Ishikawa (cell line): ENCODE results near the gene MAP3K20.

Source experiments
- CEBPB ChIP-seq: IDR thresholded peaks from 2 replicates; pipeline ENCODE4 v1.6.1; 2012
- CREB1 ChIP-seq: IDR thresholded peaks from 2 replicates; pipeline ENCODE4 v1.6.1; 2012; ENCODE audit warnings: low read depth
- EGR1 ChIP-seq: IDR thresholded peaks from 2 replicates; pipeline ENCODE4 v1.6.1; 2012
- EP300 ChIP-seq: IDR thresholded peaks from 2 replicates; pipeline ENCODE4 v1.6.1; 2012; ENCODE audit warnings: borderline replicate concordance
- FOXM1 ChIP-seq: IDR thresholded peaks from 2 replicates; pipeline ENCODE4 v1.6.1; 2012; ENCODE audit warnings: low read depth, borderline replicate concordance
- MAX ChIP-seq: IDR thresholded peaks from 2 replicates; pipeline ENCODE4 v1.6.1; 2012
- NFIC ChIP-seq: IDR thresholded peaks from 2 replicates; pipeline ENCODE4 v1.6.1; 2012
- RAD21 ChIP-seq: IDR thresholded peaks from 2 replicates; pipeline ENCODE4 v1.6.1; 2012; ENCODE audit warnings: low read depth
- TAF1 ChIP-seq: IDR thresholded peaks from 2 replicates; pipeline ENCODE4 v1.6.1; 2012; ENCODE audit warnings: low read depth, mild to moderate bottlenecking
- TCF12 ChIP-seq: IDR thresholded peaks from 2 replicates; pipeline ENCODE4 v1.6.1; 2012; ENCODE audit warnings: low read depth
- TEAD4 ChIP-seq: IDR thresholded peaks from 2 replicates; pipeline ENCODE4 v1.6.1; 2012
- YY1 ChIP-seq: IDR thresholded peaks from 2 replicates; pipeline ENCODE4 v1.6.1; 2012; ENCODE audit warnings: low read depth
- ZBTB7A ChIP-seq: IDR thresholded peaks from 2 replicates; pipeline ENCODE4 v1.6.1; 2012; ENCODE audit warnings: low read depth
- TF ChIP-seq, protein P1 (sequence below): IDR thresholded peaks from 2 replicates; pipeline ENCODE4 v1.6.1; 2012; ENCODE audit warnings: low read depth, mild to moderate bottlenecking
- TF ChIP-seq, protein P2 (sequence below): IDR thresholded peaks from 2 replicates; pipeline ENCODE4 v1.6.1; 2012

The MAP3K20 gene

DNA sequence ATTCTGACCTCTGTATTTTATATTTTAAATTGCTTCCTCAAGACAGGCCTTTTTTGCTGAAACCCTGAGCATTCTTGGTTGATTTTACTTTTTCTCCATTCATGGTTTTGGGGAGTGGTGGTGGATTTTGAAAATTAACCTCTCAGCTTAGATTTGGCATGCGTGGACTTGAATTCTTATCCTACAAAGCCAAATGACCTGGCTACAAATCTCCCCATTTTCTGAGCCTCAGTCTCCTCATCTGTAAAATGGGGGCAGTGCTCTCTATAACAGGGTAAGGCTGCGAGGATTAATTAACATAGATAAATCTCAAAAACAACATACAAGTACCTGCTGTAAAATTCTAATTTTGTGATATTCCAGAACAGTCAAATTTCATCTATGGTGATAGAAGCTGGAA lies 175.6 kb downstream of the MAP3K20 start:
- TF ChIP-seq CREB1 (no peak), YY1 (no peak), MAX (no peak), EP300 (no peak), TEAD4 (no peak), CEBPB (no peak), NFIC (no peak), TAF1 (no peak), TCF12 (no peak), FOXM1 (no peak), RAD21 (no peak), EGR1 (no peak), ZBTB7A (no peak)
- TF ChIP-seq, protein P1, sequence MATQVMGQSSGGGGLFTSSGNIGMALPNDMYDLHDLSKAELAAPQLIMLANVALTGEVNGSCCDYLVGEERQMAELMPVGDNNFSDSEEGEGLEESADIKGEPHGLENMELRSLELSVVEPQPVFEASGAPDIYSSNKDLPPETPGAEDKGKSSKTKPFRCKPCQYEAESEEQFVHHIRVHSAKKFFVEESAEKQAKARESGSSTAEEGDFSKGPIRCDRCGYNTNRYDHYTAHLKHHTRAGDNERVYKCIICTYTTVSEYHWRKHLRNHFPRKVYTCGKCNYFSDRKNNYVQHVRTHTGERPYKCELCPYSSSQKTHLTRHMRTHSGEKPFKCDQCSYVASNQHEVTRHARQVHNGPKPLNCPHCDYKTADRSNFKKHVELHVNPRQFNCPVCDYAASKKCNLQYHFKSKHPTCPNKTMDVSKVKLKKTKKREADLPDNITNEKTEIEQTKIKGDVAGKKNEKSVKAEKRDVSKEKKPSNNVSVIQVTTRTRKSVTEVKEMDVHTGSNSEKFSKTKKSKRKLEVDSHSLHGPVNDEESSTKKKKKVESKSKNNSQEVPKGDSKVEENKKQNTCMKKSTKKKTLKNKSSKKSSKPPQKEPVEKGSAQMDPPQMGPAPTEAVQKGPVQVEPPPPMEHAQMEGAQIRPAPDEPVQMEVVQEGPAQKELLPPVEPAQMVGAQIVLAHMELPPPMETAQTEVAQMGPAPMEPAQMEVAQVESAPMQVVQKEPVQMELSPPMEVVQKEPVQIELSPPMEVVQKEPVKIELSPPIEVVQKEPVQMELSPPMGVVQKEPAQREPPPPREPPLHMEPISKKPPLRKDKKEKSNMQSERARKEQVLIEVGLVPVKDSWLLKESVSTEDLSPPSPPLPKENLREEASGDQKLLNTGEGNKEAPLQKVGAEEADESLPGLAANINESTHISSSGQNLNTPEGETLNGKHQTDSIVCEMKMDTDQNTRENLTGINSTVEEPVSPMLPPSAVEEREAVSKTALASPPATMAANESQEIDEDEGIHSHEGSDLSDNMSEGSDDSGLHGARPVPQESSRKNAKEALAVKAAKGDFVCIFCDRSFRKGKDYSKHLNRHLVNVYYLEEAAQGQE = no peak
- TF ChIP-seq, protein P2, sequence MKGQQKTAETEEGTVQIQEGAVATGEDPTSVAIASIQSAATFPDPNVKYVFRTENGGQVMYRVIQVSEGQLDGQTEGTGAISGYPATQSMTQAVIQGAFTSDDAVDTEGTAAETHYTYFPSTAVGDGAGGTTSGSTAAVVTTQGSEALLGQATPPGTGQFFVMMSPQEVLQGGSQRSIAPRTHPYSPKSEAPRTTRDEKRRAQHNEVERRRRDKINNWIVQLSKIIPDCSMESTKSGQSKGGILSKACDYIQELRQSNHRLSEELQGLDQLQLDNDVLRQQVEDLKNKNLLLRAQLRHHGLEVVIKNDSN = no peak

- TF ChIP-seq TCF12 = no peak
- no peak for TF ChIP-seq ZBTB7A
- no peak for TF ChIP-seq MAX
Observed at GRCh38 chr2:173252581-173252980, 176.9 kb downstream of the MAP3K20 start.

- no peak for TF ChIP-seq TEAD4
- TF ChIP-seq TAF1 = no peak
- no peak for TF ChIP-seq TCF12
- TF ChIP-seq RAD21 = no peak
- TF ChIP-seq, protein P1 = no peak
- TF ChIP-seq YY1 = no peak
- TF ChIP-seq ZBTB7A = no peak
- no peak for TF ChIP-seq EGR1
- no peak for TF ChIP-seq EP300
- no peak for TF ChIP-seq CREB1
- no peak for TF ChIP-seq CEBPB
Observed at GRCh38 chr2:173254659-173255058, 179.0 kb downstream of the MAP3K20 start.

GRCh38 chr2:173258701-173259100 lies 183.1 kb downstream of the MAP3K20 start:
- TF ChIP-seq FOXM1 = no peak
- TF ChIP-seq RAD21 = no peak
- no peak for TF ChIP-seq CREB1
- TF ChIP-seq MAX = no peak
- no peak for TF ChIP-seq TEAD4
- TF ChIP-seq TAF1 = no peak
- no peak for TF ChIP-seq YY1
- no peak for TF ChIP-seq ZBTB7A
- TF ChIP-seq, protein P1 = no peak
- TF ChIP-seq EP300 = no peak
- TF ChIP-seq, protein P2 = no peak

DNA sequence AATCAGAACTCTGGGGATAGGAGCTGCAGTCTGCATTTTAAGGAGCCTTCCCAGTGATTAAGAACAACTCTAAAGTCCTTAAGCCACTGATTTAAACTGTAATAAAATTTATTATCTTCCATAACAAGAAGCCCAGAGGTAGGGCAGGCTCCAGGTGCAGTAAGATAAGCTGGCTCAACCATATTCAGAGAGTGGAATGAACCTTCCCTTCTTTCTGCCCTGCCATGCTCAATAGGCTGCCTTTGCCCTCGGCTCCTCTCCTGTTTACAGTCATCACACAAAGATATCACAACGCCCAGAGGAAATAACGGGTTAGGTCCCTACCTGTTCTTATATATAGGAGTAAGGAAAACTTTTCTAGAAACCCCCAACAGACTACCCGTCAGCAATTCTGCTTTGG lies 188.5 kb downstream of the MAP3K20 start:
- TF ChIP-seq ZBTB7A (no peak), NFIC (no peak), EP300 (no peak), RAD21 (no peak), TCF12 (no peak), EGR1 (no peak), CEBPB (no peak), MAX (no peak), TEAD4 (no peak), FOXM1 (no peak), TAF1 (no peak), YY1 (no peak), CREB1 (no peak)
